HG03457 (cell line): Measurements from ENCODE around the gene CHPF2.

Experiments used
- ATAC-seq: cut with Tn5 transposase; IDR thresholded peaks from one replicate; pipeline ENCODE4 v1.9.1; 2021; ENCODE audit warnings: moderate number of reproducible peaks; ENCODE audit not compliant: unreplicated experiment

The CHPF2 gene

DNA sequence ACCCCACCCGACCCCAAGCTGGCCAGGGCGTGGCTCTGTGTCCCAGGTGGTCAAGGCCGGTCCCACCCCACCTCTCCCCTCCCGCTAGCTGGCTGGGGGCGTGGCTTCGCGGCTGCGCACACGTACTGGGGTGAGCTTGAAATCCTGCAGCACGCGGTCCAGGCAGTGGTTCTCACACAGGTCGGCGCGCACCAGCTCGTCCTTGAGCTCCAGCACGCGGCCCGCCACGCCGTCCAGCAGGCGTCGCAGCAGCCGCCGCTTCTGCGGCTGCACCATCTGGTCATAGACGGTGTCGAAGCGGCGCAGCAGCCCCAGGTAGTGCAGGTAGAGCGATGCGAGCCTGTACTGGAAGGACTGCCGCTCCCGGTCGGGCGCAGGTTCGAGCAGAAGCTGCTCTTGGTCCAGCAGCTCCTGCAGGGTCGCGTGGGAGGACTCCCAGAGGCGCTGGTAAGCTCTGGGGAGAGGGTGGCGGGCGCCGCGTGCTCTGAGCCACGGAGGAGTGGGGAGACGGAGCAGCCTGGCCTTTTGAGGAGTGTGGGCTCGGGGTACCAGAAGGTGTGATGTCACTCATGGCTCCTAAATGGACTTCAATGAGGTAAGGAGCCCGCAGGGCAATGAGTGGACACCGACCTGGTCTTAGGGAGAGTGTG, 27.8 kb upstream of the CHPF2 start:
- no peak for ATAC-seq

DNA sequence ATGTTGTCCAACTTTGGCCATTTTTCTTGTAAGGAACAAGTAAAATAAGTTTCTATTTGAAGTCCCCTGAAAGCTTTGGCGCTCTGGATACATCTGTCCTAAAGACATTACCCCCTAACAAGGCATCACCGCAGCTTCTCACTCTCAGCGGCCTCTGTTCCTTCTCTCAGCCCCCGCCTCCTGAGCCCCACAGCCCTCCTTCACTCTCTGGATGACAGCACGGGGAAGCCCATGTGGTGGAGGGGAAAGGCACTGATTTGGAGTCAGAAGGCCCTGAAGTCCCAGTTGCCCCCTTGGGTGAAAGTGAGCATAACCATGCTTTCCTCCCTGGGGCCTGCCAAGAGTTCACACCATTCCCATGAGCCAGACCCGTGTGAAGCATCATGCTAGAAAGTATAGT, 26.6 kb upstream of the CHPF2 start:
- no peak for ATAC-seq

DNA sequence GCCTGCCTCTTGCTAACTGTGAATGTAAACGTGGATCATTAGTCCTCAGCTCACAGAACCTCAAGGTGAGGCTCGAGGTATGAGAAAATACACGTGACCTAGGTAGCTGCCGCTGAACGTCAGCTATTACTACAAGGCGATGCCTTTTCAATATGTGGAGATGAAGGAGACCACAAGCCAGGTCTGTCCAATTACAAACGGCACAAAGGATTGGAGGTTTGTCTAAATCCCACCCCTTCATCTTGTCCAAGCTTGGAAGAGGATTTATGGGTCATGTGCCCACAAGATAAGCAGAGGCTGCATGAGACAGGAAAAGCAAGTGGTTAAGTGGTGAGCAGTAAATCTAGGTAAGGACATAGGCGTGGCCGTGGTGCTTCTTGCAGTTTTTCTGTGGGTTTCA, 25.4 kb upstream of the CHPF2 start:
- no peak for ATAC-seq

- ATAC-seq: no peak
Measured at GRCh38 chr7:151207315-151207714, 25.0 kb upstream of the CHPF2 start.

GRCh38 chr7:151207804-151208203, 24.5 kb upstream of the CHPF2 start:
- ATAC-seq: no peak

GRCh38 chr7:151208253-151208862, 23.9 kb upstream of the CHPF2 start:
- no peak for ATAC-seq

- ATAC-seq: no peak
Measured at GRCh38 chr7:151209588-151209987, 22.7 kb upstream of the CHPF2 start.

DNA sequence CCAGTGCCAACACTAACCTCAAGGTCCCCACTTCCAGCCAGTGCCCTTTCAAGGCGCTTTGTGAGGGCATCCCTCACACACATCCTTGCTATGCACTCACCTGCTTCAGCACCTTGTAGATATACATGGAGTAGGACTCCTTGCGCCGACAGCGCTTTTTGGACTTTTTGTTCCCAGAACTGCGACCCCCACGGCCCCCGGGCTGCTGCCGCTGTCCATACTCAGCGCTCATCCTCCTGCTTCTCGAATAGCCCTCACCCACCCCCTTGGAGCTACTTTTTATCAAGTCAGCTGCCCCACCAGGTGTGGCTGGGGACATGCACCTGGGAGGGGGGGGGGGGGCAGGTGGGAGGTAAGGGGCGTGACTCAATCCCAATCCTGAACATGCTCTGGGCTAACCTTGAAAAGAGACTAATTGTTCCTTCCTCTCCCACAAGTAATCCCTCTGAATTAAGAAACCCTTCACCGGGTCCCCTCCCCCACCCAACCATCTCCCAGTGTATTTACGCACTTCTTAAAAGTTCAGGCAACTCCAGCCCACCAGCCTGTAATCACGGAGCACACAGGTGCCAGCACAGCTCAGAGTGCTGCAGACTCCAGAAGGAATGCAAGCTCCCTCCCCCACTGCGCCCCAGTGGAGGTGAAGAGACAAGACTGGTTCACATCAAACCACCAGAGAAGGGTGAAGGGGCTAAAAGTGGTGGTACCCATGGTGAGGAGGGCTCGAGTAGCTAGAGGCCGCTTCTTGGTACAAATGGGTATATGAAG, 22.0 kb upstream of the CHPF2 start, which contains the start of gene H2BK1:
Gene H2BK1 (minus strand): TSS at position 402 of the 768 bp plus-strand sequence. CDS start 170 bp downstream, at position 232.
- no peak for ATAC-seq

GRCh38 chr7:151211155-151211772, 21.0 kb upstream of the CHPF2 start:
- ATAC-seq: no peak

GRCh38 chr7:151212626-151213025, 19.7 kb upstream of the CHPF2 start:
- no peak for ATAC-seq

GRCh38 chr7:151213826-151214225, 18.5 kb upstream of the CHPF2 start:
- no peak for ATAC-seq

DNA sequence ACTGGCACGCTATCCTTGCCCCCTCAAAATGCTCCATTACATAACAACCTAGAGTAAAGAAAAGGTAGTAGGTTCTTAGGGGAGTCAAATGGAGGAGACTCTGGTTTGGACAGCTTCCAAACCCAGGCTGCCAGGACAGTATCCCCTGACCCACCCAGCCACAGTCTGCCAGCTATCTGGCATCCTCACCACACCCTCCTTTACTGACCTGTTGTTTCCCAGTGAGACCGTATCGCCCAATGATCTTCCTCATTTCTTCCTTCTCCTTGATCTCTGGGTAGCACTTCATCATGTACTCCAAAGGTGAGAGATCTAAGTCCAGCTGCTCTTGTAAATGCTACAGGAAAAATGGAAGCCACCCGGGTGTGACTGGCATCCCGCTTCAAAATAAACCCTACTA, 16.9 kb upstream of the CHPF2 start:
- ATAC-seq: no peak

- no peak for ATAC-seq
Measured at GRCh38 chr7:151218170-151218569, 14.1 kb upstream of the CHPF2 start.

DNA sequence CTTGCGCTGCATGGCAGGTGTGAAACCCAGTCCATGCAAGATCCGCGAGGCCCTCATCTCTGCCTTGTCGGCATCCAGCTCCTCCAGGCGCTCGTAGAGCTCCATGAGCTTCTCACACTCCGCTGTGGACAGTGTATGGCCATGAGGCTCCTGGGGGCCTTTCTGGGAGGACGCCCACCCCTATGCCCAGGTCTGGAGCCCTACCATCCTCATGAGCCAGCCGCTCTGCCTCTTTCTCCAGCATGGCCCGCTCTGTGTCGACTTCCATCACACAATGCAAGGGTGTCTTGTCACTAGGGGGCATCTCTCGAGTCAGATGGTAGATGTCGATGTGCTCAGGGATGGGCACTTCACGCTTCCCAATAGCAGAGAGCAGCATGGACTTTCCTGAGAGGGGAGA, 8.6 kb upstream of the CHPF2 start:
- ATAC-seq: no peak

GRCh38 chr7:151225948-151226510, 6.3 kb upstream of the CHPF2 start:
- no peak for ATAC-seq

DNA sequence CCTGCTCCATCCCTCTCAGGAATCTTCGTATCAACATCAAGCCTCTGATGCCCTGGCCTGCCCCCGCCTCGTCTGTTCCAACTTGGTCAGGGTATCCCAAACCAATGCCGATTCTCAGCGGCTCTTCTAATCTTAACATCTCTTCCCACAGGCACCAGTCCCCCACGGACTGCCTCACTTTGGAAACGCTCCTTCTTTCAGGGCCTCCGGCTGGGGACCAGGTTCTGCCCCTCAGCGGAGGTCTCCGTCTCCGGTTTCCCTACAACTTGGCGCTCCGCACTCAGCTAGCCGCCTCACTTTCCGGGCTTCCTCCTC, 5.8 kb upstream of the CHPF2 start:
- ATAC-seq: no peak

DNA sequence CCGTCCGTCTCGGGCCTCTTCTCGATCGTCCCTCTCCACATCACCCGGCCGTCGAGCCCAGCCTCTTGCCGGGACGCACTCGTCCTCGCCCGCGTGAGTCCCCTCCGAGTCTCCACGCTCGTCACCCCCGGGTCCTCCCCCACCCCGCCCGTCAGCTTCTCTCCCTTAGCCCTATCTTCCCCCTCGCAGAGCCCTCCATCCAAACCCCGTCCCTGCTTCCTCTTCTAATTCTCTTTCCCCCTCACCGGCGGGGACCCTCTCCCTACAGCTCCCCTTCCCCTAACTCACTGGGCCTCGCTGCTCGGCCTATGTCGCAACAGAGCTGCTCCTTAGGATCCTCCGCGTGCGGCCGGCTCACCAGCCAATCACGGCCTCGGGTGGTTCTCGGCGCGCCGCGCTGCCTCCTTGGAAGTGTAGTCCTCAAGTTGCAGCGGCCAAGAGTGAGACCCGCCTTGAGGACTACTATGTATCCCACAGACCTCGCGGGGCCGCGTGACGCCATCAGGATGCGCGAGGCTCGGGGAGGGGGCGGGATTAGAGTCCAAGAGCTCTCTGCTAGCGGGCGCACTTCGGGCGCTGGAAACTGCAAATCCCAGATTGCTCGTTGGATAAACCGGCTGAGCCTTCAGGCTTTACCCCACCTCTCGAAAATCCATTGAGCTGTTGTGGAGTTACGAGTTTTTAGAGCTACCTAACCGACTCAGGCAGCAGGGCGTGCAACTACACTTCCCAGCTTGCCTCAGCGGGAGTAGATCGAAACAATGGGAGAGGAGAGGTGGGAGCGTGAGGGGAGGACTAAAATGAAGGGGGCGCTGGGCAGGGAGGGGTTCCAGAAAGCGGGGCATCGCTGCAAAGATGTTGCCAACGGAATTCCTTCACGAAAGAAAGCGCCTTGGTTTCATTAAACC, 5.2 kb upstream of the CHPF2 start, which contains the start of gene ABCF2:
Gene ABCF2 (minus strand): TSS at position 331 of the 908 bp plus-strand sequence. CDS start 747 bp downstream, outside the sequence.
- peak; percentile 98 for ATAC-seq

DNA sequence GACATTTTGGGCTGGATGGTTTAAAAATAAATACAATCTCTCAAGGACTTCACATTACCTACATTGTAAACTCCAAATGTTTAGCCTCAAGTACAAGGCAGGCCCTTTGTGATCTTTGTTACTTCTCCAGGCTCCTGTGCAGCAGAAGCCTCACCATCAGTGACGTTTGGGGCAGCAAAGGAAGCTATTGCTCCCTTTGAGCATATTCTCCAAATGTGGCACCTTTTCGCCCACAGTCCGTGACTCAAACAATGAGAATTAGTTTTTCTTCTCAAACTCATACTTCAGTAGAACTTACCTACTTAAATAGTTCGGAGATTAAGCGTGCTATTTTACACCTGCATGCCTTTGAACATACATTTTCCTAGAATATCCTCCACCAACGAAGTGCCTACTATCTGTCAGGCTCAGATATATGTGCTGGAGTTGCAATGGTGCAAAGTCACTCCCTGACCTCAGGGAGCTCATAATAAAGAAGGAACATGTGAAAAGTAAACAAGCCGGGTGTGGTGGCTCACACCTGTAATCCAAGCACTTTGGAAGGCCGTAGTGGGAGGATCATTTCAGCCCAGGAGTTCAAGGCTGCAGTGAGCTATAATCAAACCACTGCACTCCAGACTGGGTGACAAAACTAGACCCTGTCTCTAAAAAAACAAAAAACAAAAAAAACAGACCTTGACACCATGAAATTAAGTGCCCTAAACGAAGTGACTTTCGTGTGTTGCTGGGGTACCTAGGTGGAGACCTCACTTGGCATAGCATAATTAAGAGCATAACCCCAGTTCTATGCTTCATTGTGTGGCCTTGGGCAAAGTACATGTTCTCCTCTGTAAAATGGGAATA, 4.0 kb upstream of the CHPF2 start:
- ATAC-seq: no peak

- ATAC-seq: no peak
Measured at GRCh38 chr7:151229249-151229648, 3.0 kb upstream of the CHPF2 start.
